Spleen (tissue), 7 donors: ENCODE data around the gene RITA1.

Source experiments
- CTCF ChIP-seq, 11 experiments: fragments of 200-600 bp in 7 of 11; fragments of 450-650 bp in 4 of 11; sonication (generic) in 4 of 11; IDR thresholded peaks in 8 of 11; conservative IDR thresholded peaks in 3 of 11; 1 replicate in 7 of 11; 2 replicates in 4 of 11; pipeline versions ENCODE4 v1.4.0 to v1.8.0; 2016 to 2021; ENCODE audit warnings: antibody characterized with exemption in 11 of 11, inconsistent platforms in 4 of 11, mild to moderate bottlenecking in 1 of 11
- POLR2A ChIP-seq, 3 donors: fragments of 450-650 bp; IDR thresholded peaks; one replicate each; pipeline ENCODE4 v1.5.1; 2017; ENCODE audit warnings: antibody characterized with exemption in 3 of 3, mild to moderate bottlenecking in 1 of 3
- donor health status: DM: no; HTN: no; CAD: no; lungs with moderate emphysema.
- donor health status: DM: no; HTN: no; CAD: no.
- donor health status: DM: no; HTN: no; CAD: no.

GRCh38 chr12:113214895-113215400 is 29.4 kb downstream of the RITA1 start:
- TF ChIP-seq CTCF (IDR thresholded peaks at IDR 0.05 in 8 of 11, conservative IDR thresholded peaks at IDR 0.05 in 3 of 11) (peak in 5 of 11 experiments; percentile 21 to 52 (median 26)), POLR2A (IDR thresholded peaks at IDR 0.05) (no peak)
